WTC11 (cell line): ENCODE results near the gene TMCC2. TPM values are rescaled to one million over a fixed set of nuclear protein-coding genes. Genes with fewer than 3 reads are reported as not detected.

Source experiments
- ATAC-seq: fragments of 200-7000 bp; cut with Tn5 transposase; 2 replicates; pipeline ENCODE4 v1.10.0; 2021; ENCODE audit warnings: mild to moderate bottlenecking, moderate library complexity
- CTCF ChIA-PET: fragments of 300-600 bp; sonication (Branson Sonifier 250); formaldehyde crosslinking; loops from one replicate; lab custom pipeline; 2021; ENCODE audit warnings: antibody characterized with exemption; lab: Charles Lee
- POLR2A ChIA-PET: fragments of 350-600 bp; sonication (Branson Sonifier 250); formaldehyde crosslinking; loops from one replicate; lab custom pipeline; 2021; ENCODE audit warnings: antibody characterized with exemption; lab: Charles Lee
- DNase-seq: peaks from one replicate; pipeline ENCODE4 v3.0.0; 2021; ENCODE audit warnings: low spot score
- H3K27ac Mint-ChIP-seq: 2 replicates; pipeline ENCODE4 v1.8.0; 2021; ENCODE audit warnings: mixed read lengths
- H3K27me3 Mint-ChIP-seq: 2 replicates; pipeline ENCODE4 v1.8.0; 2021; ENCODE audit warnings: low read depth, mild to moderate bottlenecking, moderate library complexity, mixed read lengths
- H3K36me3 Mint-ChIP-seq: 2 replicates; pipeline ENCODE4 v1.8.0; 2021; ENCODE audit warnings: mixed read lengths
- H3K4me1 Mint-ChIP-seq: 2 replicates; pipeline ENCODE4 v1.8.0; 2022; ENCODE audit warnings: mixed read lengths
- H3K4me3 Mint-ChIP-seq: 2 replicates; pipeline ENCODE4 v1.8.0; 2021; ENCODE audit warnings: mild to moderate bottlenecking, moderate library complexity, mixed read lengths
- H3K9me3 Mint-ChIP-seq: 2 replicates; pipeline ENCODE4 v1.8.0; 2021; ENCODE audit warnings: mixed read lengths
- ATF1 ChIP-seq: sonication (generic); formaldehyde crosslinking; IDR thresholded peaks from 2 replicates; pipeline ENCODE4 v1.8.1; 2023; ENCODE audit warnings: mild to moderate bottlenecking, moderate library complexity, missing genetic modification reagents
- ELF4 ChIP-seq: sonication (generic); formaldehyde crosslinking; IDR thresholded peaks from 2 replicates; pipeline ENCODE4 v1.8.1; 2022; ENCODE audit warnings: low read depth, mild to moderate bottlenecking, moderate library complexity, missing genetic modification reagents
- ETV6 ChIP-seq: sonication (generic); formaldehyde crosslinking; IDR thresholded peaks from 2 replicates; pipeline ENCODE4 v1.8.1; 2022; ENCODE audit warnings: mild to moderate bottlenecking, missing genetic modification reagents
- FOXP1 ChIP-seq: sonication (generic); formaldehyde crosslinking; IDR thresholded peaks from 2 replicates; pipeline ENCODE4 v1.8.0; 2022; ENCODE audit warnings: missing genetic modification reagents, mild to moderate bottlenecking, moderate library complexity, borderline replicate concordance
- KAT7 ChIP-seq: sonication (generic); formaldehyde crosslinking; IDR thresholded peaks from 2 replicates; pipeline ENCODE4 v1.8.1; 2023; ENCODE audit warnings: missing genetic modification reagents, mild to moderate bottlenecking, borderline replicate concordance
- TCF7 ChIP-seq: sonication (generic); formaldehyde crosslinking; IDR thresholded peaks from 2 replicates; pipeline ENCODE4 v1.8.0; 2022; ENCODE audit warnings: mild to moderate bottlenecking, low read depth, missing genetic modification reagents, moderate library complexity
- ZBTB21 ChIP-seq: sonication (generic); formaldehyde crosslinking; IDR thresholded peaks from 2 replicates; pipeline ENCODE4 v1.8.1; 2023; ENCODE audit warnings: mild to moderate bottlenecking, missing genetic modification reagents, borderline replicate concordance
- ZNF423 ChIP-seq: fragments of 250-450 bp; sonication (Bioruptor Pico); IDR thresholded peaks from 2 replicates; pipeline ENCODE4 v2.1.2; 2022; ENCODE audit warnings: mild to moderate bottlenecking, moderate library complexity
- total RNA-seq: library from RNA; stranded (reverse); gene quantifications from 3 replicates; pipeline ENCODE4 v1.2.3, GENCODE V29; 2021
- TF ChIP-seq, protein P1 (sequence below): sonication (generic); formaldehyde crosslinking; IDR thresholded peaks from 2 replicates; pipeline ENCODE4 v1.8.1; 2023; ENCODE audit warnings: mild to moderate bottlenecking, moderate library complexity, missing genetic modification reagents
- TF ChIP-seq, protein P2 (sequence below): sonication (generic); formaldehyde crosslinking; conservative IDR thresholded peaks from 2 replicates; pipeline ENCODE4 v1.8.1; 2022; ENCODE audit warnings: mild to moderate bottlenecking, missing genetic modification reagents
- TF ChIP-seq, protein P3 (sequence below): fragments of 250-450 bp; sonication (Bioruptor Pico); IDR thresholded peaks from 2 replicates; pipeline ENCODE4 v1.9.0; 2021; ENCODE audit warnings: mild to moderate bottlenecking
- TF ChIP-seq, protein P4 (sequence below): fragments of 250-450 bp; sonication (Bioruptor Pico); IDR thresholded peaks from 2 replicates; pipeline ENCODE4 v1.9.0; 2021; ENCODE audit warnings: mild to moderate bottlenecking, borderline replicate concordance
- TF ChIP-seq, protein P5 (sequence below): fragments of 250-450 bp; sonication (Bioruptor Pico); IDR thresholded peaks from 2 replicates; pipeline ENCODE4 v1.9.0; 2021; ENCODE audit warnings: moderate library complexity, mild to moderate bottlenecking, inconsistent platforms, borderline replicate concordance
- TF ChIP-seq, protein P6 (sequence below): fragments of 200-600 bp; IDR thresholded peaks from 2 replicates; pipeline ENCODE4 v1.8.0; 2022; ENCODE audit warnings: antibody characterized with exemption
- TF ChIP-seq, protein P7 (sequence below): sonication (generic); formaldehyde crosslinking; IDR thresholded peaks from 2 replicates; pipeline ENCODE4 v1.8.0; 2022; ENCODE audit warnings: mild to moderate bottlenecking, missing genetic modification reagents

The TMCC2 gene
- total RNA-seq, 1 experiment from 2014 or later = 9.5 TPM

DNA sequence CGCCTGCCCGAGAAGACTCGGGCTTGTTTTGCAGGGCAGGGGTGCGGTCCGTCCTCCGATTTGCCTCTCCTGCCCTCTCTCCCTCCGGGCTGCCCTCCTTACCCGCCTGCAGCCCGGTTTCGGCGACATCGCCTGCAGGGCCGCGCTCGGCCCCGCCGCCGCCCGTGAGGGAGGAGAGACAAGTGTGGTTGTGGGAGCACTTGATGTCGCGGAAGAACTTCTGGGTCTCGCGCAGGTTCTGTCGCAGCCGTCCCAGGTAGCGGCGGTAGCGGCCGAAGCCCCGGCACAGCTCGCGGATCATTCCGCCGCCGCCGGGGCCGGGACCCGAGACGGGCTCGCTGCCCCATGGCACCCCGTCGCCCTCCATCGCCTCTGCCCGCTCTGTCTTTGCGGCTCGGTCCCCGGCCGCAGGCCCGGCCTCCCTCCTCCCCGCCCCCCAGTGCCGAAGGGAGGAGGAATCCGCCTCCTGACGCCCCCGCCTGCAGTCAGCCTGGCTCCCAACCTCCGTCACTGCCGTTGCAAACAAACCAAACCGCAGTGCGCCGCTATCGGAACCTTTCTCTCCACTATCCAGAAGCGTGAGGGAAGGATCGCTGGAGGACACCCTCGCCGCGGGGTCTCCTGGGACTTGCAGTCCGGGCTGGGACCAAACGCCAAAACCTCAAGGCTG is 16.4 kb upstream of the TMCC2 start, which contains the start of gene DSTYK (continued):
- TF ChIP-seq, protein P1, sequence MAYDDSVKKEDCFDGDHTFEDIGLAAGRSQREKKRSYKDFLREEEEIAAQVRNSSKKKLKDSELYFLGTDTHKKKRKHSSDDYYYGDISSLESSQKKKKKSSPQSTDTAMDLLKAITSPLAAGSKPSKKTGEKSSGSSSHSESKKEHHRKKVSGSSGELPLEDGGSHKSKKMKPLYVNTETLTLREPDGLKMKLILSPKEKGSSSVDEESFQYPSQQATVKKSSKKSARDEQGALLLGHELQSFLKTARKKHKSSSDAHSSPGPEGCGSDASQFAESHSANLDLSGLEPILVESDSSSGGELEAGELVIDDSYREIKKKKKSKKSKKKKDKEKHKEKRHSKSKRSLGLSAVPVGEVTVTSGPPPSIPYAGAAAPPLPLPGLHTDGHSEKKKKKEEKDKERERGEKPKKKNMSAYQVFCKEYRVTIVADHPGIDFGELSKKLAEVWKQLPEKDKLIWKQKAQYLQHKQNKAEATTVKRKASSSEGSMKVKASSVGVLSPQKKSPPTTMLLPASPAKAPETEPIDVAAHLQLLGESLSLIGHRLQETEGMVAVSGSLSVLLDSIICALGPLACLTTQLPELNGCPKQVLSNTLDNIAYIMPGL (CRISPR knock-in tag) = peak; percentile 99
- TF ChIP-seq ETV6 (CRISPR knock-in tag) (peak; percentile 92), ELF4 (0 out of 2 replicates have a peak, but pooled peaks have one; percentile 36), ATF1 (no peak; the same call in 1 of the 2 replicates), TCF7 (CRISPR knock-in tag) (0 out of 2 replicates have a peak, but pooled peaks have one; percentile 79)
- TF ChIP-seq, protein P2, sequence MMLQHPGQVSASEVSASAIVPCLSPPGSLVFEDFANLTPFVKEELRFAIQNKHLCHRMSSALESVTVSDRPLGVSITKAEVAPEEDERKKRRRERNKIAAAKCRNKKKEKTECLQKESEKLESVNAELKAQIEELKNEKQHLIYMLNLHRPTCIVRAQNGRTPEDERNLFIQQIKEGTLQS (CRISPR knock-in tag) = no peak
- TF ChIP-seq, protein P3, sequence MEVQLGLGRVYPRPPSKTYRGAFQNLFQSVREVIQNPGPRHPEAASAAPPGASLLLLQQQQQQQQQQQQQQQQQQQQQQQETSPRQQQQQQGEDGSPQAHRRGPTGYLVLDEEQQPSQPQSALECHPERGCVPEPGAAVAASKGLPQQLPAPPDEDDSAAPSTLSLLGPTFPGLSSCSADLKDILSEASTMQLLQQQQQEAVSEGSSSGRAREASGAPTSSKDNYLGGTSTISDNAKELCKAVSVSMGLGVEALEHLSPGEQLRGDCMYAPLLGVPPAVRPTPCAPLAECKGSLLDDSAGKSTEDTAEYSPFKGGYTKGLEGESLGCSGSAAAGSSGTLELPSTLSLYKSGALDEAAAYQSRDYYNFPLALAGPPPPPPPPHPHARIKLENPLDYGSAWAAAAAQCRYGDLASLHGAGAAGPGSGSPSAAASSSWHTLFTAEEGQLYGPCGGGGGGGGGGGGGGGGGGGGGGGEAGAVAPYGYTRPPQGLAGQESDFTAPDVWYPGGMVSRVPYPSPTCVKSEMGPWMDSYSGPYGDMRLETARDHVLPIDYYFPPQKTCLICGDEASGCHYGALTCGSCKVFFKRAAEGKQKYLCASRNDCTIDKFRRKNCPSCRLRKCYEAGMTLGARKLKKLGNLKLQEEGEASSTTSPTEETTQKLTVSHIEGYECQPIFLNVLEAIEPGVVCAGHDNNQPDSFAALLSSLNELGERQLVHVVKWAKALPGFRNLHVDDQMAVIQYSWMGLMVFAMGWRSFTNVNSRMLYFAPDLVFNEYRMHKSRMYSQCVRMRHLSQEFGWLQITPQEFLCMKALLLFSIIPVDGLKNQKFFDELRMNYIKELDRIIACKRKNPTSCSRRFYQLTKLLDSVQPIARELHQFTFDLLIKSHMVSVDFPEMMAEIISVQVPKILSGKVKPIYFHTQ (CRISPR knock-in tag) = no peak
- TF ChIP-seq, protein P4, sequence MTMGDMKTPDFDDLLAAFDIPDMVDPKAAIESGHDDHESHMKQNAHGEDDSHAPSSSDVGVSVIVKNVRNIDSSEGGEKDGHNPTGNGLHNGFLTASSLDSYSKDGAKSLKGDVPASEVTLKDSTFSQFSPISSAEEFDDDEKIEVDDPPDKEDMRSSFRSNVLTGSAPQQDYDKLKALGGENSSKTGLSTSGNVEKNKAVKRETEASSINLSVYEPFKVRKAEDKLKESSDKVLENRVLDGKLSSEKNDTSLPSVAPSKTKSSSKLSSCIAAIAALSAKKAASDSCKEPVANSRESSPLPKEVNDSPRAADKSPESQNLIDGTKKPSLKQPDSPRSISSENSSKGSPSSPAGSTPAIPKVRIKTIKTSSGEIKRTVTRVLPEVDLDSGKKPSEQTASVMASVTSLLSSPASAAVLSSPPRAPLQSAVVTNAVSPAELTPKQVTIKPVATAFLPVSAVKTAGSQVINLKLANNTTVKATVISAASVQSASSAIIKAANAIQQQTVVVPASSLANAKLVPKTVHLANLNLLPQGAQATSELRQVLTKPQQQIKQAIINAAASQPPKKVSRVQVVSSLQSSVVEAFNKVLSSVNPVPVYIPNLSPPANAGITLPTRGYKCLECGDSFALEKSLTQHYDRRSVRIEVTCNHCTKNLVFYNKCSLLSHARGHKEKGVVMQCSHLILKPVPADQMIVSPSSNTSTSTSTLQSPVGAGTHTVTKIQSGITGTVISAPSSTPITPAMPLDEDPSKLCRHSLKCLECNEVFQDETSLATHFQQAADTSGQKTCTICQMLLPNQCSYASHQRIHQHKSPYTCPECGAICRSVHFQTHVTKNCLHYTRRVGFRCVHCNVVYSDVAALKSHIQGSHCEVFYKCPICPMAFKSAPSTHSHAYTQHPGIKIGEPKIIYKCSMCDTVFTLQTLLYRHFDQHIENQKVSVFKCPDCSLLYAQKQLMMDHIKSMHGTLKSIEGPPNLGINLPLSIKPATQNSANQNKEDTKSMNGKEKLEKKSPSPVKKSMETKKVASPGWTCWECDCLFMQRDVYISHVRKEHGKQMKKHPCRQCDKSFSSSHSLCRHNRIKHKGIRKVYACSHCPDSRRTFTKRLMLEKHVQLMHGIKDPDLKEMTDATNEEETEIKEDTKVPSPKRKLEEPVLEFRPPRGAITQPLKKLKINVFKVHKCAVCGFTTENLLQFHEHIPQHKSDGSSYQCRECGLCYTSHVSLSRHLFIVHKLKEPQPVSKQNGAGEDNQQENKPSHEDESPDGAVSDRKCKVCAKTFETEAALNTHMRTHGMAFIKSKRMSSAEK (CRISPR knock-in tag) = no peak

DNA sequence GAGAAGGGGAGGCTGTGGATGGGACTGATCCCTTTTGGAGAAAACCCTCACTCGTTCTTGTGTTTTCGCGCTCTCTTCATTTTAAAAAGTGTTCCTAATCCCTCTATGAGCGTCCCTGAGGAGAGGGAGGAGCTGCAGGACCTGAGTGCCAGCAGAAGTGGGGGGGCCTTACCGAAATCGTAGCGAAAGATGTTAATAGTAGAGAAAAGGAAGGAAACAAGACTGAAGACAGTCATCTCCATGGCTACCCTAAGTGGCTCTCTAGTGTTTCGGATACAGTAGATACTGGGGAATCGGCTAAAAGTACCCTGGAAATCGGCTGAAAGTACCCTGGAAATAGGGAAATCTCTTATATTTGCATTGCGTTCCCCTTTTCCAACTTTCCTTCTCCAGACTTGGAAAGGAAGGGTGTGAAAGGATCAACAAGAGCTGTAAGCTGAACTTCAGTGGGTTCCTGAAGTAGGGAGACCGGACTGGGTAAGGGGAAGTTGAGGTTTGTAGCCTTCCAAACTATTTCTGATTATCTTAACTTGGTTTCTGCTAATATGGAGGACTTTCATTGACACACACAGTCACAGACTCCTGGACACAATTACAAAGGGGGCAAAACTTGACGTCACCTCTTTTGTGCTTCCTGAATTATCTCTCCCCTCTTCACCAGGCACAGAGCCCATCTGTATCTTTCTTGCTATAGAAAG is 15.8 kb upstream of the TMCC2 start:
- peak overlapping the region; percentile 93 for H3K27ac Mint-ChIP-seq
- CTCF ChIA-PET = interaction anchor here (0.6 to 1.0 kb wide), 2 partner anchors 16 to 126 kb away, joined by 3 to 4 read pairs; partner anchors contain the start of gene TMCC2
- no peak for ATAC-seq

More for the DNA sequence above, 15.8 kb upstream of the TMCC2 start:
- peak overlapping the region; percentile 88 for H3K4me3 Mint-ChIP-seq
- DNase-seq = no peak
- no peaks in the 10 kb centered on the region for H3K36me3 Mint-ChIP-seq
- peaks cover 24% of the 10 kb centered on the region for H3K4me1 Mint-ChIP-seq
- POLR2A ChIA-PET = interaction anchor here (2.5 kb wide), 1 partner anchor 16 kb away, joined by 16 read pairs; the partner anchor contains the start of gene TMCC2
- no peaks in the 10 kb centered on the region for H3K27me3 Mint-ChIP-seq
- no peaks in the 10 kb centered on the region for H3K9me3 Mint-ChIP-seq
- TF ChIP-seq ZNF423 = no peak
- TF ChIP-seq KAT7 = no peak
- no peak for TF ChIP-seq ZBTB21 (CRISPR knock-in tag)
- TF ChIP-seq, protein P5, sequence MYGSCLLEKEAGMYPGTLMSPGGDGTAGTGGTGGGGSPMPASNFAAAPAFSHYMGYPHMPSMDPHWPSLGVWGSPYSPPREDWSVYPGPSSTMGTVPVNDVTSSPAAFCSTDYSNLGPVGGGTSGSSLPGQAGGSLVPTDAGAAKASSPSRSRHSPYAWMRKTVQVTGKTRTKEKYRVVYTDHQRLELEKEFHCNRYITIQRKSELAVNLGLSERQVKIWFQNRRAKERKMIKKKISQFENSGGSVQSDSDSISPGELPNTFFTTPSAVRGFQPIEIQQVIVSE (CRISPR knock-in tag) = no peak
- TF ChIP-seq, protein P6, sequence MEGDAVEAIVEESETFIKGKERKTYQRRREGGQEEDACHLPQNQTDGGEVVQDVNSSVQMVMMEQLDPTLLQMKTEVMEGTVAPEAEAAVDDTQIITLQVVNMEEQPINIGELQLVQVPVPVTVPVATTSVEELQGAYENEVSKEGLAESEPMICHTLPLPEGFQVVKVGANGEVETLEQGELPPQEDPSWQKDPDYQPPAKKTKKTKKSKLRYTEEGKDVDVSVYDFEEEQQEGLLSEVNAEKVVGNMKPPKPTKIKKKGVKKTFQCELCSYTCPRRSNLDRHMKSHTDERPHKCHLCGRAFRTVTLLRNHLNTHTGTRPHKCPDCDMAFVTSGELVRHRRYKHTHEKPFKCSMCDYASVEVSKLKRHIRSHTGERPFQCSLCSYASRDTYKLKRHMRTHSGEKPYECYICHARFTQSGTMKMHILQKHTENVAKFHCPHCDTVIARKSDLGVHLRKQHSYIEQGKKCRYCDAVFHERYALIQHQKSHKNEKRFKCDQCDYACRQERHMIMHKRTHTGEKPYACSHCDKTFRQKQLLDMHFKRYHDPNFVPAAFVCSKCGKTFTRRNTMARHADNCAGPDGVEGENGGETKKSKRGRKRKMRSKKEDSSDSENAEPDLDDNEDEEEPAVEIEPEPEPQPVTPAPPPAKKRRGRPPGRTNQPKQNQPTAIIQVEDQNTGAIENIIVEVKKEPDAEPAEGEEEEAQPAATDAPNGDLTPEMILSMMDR = no peak
- TF ChIP-seq FOXP1 (CRISPR knock-in tag) = no peak
- TF ChIP-seq, protein P7, sequence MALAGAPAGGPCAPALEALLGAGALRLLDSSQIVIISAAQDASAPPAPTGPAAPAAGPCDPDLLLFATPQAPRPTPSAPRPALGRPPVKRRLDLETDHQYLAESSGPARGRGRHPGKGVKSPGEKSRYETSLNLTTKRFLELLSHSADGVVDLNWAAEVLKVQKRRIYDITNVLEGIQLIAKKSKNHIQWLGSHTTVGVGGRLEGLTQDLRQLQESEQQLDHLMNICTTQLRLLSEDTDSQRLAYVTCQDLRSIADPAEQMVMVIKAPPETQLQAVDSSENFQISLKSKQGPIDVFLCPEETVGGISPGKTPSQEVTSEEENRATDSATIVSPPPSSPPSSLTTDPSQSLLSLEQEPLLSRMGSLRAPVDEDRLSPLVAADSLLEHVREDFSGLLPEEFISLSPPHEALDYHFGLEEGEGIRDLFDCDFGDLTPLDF (CRISPR knock-in tag) = no peak
- TF ChIP-seq, protein P2 (CRISPR knock-in tag) = no peak
